Ishikawa (cell line): Measurements from ENCODE around the gene COX8C.

Source experiments
- CEBPB ChIP-seq: IDR thresholded peaks from 2 replicates; pipeline ENCODE4 v1.6.1; 2012
- NFIC ChIP-seq: IDR thresholded peaks from 2 replicates; pipeline ENCODE4 v1.6.1; 2012

DNA sequence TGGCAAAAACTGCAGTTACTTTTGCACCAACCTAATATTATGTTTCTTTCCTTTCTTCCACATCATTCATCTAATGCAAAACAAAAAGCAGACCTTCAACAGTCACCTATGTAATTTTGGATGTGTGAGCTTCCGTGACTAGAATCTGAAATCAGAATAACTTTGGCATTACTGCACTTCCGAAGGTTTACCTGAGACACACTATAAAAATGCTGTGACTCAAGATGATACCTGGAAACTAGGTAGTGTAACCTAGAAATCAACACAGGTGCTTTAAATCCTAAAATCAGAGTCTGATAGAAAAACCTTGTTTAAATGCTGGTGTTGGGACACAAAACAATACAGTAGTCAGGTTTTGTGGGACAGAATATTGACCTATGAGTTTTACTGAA, 16.4 kb upstream of the COX8C start:
- no peak for TF ChIP-seq NFIC
- TF ChIP-seq CEBPB, result no peak
